Stimulated activated CD4-positive, alpha-beta T cell treated with anti-CD3 and anti-CD28 coated beads, TNF-alpha, amount 100 ng/mL, for 1 hour (primary cell): Measurements from ENCODE around the gene VPS37B.
A peak's percentile ranks its signal among the peaks of the same experiment; 100 is the strongest.
"Not testable (repeated sequence)": the region's sequence is repeated elsewhere in the genome, so short reads cannot be mapped to it uniquely, and the experiment has no call there.

Experiments
- DNase-seq, 3 donors: peaks; one replicate each; pipeline ENCODE4 v3.0.0-alpha.2; 2020; ENCODE audit warnings: low read depth in 3 of 3, low spot score in 1 of 3

VPS37B gene

GRCh38 chr12:122908915-122909314 lies 13.0 kb upstream of the VPS37B start:
- DNase-seq, result no peak

DNA sequence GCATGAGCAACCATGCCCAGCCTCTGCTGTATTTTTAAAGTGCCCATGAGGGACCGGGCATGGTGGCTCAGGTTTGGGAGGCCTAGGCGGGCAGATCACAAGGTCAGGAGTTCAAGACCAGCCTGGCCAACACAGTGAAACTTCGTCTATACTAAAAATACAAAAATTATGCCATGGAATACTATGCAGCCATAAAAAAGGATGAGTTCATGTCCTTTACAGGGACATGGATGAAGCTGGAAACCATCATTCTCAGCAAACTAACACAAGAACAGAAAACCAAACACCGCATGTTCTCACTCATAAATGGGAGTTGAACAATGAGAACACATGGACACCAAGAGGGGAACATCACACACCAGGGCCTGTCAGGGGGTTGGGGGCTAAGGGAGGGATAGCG lies 9.3 kb upstream of the VPS37B start:
- not testable (repeated sequence) for DNase-seq

- DNase-seq, result no peak
Observed at GRCh38 chr12:122903693-122904034, 7.7 kb upstream of the VPS37B start.

DNA sequence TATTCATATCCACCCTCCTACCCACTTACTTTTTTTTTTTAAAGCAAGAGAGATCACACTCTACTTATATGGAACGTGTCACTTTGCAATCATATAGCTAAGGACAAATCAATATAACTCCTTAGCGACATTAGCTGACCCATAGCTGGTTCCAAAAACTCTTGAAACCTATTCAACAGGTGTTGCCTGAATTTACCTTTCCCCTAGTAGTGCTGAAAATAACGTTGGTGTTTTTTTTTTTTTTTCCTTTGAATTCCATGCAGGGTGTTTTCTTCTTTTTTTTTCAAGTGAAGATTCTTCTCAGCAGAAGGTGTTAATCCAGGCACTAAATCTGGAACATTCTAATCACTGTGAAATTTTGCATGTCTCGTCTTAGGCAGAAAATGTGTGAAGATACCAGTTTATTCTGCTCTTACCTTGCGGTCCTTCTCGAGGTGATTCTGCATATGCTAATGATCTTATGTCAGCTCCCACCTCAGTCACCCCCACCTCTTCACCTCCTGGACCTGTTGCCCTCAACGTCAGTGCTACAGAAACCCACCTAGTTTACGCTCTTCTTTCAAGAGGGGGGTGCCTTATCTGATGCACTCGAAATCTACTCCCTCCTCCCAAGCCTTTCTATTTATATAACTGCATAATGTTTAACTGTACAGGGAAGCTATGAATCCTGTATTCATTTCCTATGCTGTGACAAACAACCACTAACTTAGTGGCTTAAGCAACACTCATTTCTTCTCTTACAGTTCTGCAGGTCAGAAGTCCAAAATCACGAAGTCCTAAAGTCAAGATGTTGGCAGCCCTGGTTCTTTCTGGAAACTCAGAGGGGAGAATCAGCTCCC lies 7.1 kb upstream of the VPS37B start:
- DNase-seq, result no peak

DNA sequence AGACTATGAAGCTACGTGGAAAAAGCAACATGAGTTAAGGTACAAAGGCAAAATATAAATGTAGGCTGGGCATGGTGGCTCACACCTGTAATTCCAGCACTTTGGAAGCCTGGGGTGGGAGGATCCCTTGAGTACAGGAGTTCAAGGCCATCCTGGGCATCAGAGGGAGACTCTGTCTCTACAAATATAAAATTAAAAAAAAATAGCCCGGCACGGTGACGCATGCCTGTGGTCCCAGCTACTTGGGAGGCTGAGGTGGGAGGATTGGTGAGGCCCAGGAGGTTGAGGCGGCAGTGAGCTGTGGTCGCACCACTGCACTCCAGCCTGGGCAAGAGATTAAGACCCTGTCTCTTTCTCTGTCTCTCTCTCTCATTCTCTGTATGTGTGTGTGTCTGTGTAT lies 4.0 kb upstream of the VPS37B start:
- DNase-seq, result no peak

DNA sequence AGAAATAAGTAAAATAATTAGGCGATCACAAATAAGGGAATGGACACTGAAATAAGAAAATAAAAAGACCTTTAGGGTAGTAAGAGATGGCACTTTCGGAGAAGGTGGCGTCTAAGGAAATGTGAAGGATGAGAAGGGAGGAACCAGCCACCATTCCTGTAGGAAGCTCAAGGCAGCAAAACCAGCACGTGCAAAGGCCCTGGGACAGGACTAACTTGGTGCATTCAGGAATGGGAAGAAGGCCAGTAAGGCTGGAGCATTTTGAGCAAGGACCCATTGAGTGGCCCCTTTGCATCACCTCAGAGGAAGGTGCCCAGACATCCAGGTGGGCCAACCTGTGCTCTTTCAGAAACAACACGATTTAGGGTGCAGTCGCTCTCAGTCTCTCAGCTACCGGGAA lies 738 bp upstream of the VPS37B start:
- no peak for DNase-seq

GRCh38 chr12:122895320-122895703 lies 612 bp downstream of the VPS37B start:
- DNase-seq, result no peak

DNA sequence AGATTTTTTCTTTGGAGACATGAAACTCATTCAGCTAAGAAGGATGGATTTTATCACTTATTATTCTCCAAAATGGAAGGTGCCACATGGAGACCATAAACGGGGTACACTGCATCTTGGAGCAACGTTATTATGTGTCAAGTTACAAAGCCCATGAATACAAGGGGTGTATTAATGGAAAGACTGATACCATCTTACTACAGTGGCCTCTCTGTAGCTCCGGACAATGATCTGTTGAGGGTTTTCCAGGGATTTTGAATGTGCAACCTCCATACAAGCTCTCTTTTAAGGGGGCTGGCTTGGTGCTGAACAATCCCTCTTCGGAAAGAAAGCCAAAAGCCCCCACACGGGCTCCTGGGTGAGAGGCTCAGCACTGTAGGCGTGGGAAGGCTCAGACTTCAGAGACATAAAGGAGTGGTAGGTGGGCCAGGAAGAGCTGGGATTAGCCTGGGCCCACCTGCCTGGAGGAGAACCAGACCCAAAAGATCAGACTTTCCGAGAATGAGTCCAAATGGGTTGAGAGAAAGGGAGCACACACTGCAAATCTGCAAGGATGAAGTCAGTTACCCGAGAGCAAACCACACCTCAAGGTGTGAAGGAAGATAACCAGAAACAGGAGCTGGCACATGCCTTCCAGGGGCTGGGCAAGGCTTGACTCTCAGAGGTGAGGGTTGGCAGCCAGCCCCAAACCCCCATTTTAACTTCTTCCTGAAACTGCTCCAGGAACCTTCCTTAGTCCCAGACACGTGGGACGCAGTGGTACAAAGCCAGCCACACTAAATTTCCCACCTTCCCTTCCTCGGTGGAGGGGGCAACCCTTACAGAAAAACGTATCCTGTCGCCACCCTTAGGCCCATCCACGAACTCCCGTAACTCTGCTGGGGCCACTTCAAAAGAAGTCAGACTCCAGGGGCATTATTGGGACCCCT lies 1.5 kb downstream of the VPS37B start:
- DNase-seq, result no peak

DNA sequence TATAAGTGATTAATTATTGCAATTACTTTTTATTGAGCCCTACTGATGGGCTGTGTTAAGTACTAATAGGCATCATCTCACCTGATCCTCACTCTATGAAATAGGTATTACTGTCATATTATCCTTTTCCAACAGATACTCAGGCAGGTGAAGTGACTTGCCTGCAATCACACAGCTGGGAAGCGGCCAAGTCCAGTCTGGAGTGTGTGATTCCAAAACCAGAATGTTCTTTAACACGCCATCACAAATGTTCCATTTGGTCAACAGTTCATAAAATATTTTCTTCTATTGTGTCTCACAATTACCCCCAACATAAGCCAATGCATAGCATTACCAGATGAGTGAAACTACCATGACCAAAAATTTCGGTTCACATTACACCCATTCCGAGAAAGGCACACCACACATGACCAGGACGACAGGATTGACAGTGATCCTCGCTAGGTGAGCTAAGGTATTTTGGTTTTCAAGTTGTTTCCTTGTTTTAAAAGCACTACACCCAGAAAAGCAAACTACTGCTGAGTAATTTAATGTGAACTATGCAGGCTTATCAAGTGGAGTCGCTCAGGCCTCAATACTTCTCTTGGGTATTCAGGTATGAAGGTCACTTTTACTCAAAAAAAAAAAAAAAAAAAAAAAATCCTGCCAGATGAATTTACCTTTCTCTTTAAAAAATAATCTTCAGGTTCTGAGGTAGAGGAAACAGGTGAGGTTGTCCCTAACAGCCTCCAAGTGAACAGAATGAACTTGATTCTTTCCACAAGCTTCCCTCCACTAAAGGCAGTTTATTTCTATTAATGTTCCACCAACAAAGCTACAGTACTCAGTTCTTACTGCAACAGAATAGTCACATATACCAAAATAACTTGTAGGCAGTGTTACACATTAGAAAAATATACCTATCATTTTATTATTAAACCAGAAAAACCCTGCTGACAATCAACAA lies 2.4 kb downstream of the VPS37B start:
- no peak for DNase-seq

DNA sequence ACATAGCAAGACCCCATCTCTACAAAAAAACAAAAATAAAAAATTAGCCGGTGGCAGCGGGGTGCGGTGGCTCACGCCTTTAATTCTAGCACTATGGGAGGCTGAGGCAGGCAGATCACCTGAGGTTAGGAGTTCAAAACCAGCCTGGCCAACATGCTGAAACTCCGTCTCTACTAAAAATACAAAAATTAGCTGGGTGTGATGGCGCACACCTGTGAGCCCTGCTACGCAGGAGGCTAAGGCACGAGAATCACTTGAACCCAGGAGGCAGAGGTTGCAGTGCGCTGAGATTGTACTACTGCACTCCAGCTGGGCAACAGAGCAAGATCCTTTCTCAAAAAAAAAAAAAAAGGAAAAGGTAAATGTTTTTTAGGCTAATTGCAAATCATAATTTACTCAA lies 3.2 kb downstream of the VPS37B start:
- not testable (repeated sequence) for DNase-seq

GRCh38 chr12:122891661-122892525 lies 4.0 kb downstream of the VPS37B start:
- no peak for DNase-seq

DNA sequence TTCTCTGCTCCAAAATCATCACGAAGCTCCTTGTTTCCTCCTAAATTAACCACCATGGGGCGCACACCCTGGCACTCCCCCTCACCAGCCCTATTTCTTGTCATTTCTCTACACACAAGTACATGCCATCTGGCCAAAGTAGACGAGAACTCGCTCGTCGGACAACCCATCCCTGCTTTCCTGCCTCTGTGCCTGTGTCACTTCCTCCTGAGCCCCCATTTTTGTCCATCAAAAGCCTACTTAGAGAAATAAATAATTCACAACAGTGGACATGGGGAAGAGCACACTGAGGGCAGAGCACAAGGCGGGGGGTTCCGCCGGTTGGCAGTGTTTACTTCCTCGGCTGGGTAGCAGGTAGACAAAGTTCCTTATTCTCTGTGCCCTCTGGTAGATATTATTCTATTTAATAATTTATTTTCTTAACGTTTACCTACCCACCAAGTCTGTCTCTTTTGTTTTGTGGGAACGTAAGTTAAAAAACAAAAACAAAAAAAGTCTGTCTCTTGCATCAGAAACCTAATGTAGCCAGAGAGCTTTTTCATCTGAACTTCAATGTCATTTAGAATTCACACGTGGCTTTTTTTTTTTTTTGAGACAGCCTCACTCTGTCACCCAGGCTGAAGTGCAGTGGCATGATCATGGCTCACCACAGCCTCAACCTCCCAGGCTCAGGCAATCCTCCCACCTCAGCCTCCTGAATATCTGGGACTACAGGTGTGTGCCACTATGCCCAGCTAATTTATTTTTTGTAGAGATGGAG lies 6.0 kb downstream of the VPS37B start:
- no peak for DNase-seq

GRCh38 chr12:122888232-122888752 lies 7.6 kb downstream of the VPS37B start:
- DNase-seq, result peak in 1 of 3 donors; percentile 28

- DNase-seq, result no peak
Observed at GRCh38 chr12:122887819-122888212, 8.1 kb downstream of the VPS37B start.

DNA sequence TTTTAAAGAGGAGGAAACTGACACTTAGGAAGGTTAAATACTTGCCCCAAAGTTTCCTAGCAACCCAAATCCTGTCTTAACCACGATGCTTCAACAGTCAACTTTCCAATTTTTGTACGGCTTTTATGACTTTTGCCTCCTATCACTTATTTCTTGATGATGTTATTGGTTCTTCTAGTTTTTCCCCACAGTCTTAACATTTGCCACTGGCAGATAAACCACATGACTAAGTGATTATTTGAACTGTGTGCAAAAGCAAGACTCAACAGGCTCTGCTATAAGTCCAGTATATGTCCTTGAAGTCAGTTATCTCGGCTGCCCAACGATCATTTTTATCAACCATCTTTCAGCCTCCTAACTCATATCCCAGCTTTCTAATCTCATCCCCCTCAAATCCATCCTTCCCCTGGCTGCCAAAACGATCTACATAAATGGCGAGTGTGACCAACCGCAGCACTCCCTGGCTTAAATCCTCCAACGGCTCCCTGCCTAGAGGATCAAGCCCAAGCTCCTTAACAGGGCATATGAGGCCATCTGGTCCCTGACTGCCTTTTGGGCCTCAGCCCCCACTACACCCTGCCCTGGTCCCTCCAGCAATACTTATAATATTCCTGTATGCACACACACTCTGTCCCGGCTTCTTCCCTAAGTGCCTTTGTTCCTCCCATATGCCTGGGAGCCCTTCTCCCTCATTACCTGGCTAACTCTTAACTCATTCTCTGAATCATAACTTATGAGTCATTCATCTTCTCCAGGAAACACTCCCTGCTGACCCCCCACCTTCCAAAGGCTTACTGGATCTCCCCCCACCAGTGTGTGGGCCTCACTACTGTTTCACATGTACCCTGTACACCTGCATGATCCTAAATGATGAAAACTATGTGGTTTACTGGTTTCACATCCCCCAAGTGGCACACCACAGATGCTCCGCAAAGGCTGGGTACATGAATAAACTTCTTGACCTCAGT lies 8.8 kb downstream of the VPS37B start:
- DNase-seq, result no peak

- DNase-seq, result no peak
Observed at GRCh38 chr12:122886161-122886560, 9.8 kb downstream of the VPS37B start.

DNA sequence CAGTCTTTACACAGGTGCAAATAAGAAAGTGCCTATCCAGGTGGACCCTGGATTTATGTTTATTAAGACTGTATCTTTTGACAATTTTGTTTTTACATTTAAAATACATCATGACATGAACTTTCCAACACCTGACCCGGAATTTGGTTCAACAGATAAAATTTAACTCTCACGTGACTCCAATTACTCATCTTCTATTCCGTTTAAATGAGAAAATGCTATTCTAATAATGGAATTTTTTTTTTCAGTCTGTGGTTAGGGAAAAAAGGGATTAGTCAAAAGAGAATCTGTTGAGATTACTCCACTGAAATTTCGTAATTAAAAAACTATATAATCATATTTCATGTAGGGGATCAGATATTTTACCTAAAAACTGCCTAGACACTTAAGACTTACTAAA lies 11.1 kb downstream of the VPS37B start:
- no peak for DNase-seq
